Measurements from ENCODE around the gene FLT1. TPM values are rescaled to one million over a fixed set of nuclear protein-coding genes. Genes with fewer than 3 reads are reported as not detected.

FLT1 gene
- total and polyA plus RNA-seq, 9 donors = 5.8 to 31.4 (median 9.9) TPM

GRCh38 chr13:28346154-28346553 lies 148.8 kb downstream of the FLT1 start:
- no peak for DNase-seq
- intact Hi-C loops (cut with DNase I) = no loop called here
- TF ChIP-seq CTCF (IDR thresholded peaks at IDR 0.05) = no peak
- TF ChIP-seq EP300 (IDR thresholded peaks at IDR 0.05) = no peak
- TF ChIP-seq POLR2A (IDR thresholded peaks at IDR 0.05) = no peak
- no peaks in the 10 kb centered on the region for H3K27me3 ChIP-seq
- H3K4me1 ChIP-seq (ENCODE audit: insufficient read depth) = no peaks in the 10 kb centered on the region
- no peak overlapping the region for H3K4me3 ChIP-seq
- no peaks in the 10 kb centered on the region for H3K36me3 ChIP-seq
- no peaks in the 10 kb centered on the region for H3K9me3 ChIP-seq
- 91 to 95% (median 93%) methylated on average over 2 of the region's 2 CpGs for WGBS, 3 donors
- H3K27ac ChIP-seq = no peak overlapping the region

GRCh38 chr13:28344163-28344562 lies 150.8 kb downstream of the FLT1 start:
- 40 to 50% (median 46%) methylated on average over 3 of the region's 3 CpGs for WGBS, 3 donors
- H3K27me3 ChIP-seq = no peaks in the 10 kb centered on the region
- no peaks in the 10 kb centered on the region for H3K4me1 ChIP-seq (ENCODE audit: insufficient read depth)
- intact Hi-C loops (cut with DNase I) = no loop called here
- TF ChIP-seq CTCF (IDR thresholded peaks at IDR 0.05) (no peak), EP300 (IDR thresholded peaks at IDR 0.05) (no peak), POLR2A (IDR thresholded peaks at IDR 0.05) (no peak)
- no peaks in the 10 kb centered on the region for H3K9me3 ChIP-seq
- no peak overlapping the region for H3K27ac ChIP-seq
- no peaks in the 10 kb centered on the region for H3K36me3 ChIP-seq
- DNase-seq = no peak
- no peak overlapping the region for H3K4me3 ChIP-seq

GRCh38 chr13:28342251-28342650 lies 152.7 kb downstream of the FLT1 start:
- Histone ChIP-seq H3K4me1 (ENCODE audit: insufficient read depth) (peaks cover 7% of the 10 kb centered on the region), H3K9me3 (no peaks in the 10 kb centered on the region), H3K27ac (no peak overlapping the region), H3K27me3 (no peaks in the 10 kb centered on the region), H3K36me3 (no peaks in the 10 kb centered on the region), H3K4me3 (no peak overlapping the region)
- TF ChIP-seq POLR2A (IDR thresholded peaks at IDR 0.05) (no peak), EP300 (IDR thresholded peaks at IDR 0.05) (no peak), CTCF (IDR thresholded peaks at IDR 0.05) (no peak)
- no peak for DNase-seq
- intact Hi-C loops (cut with DNase I) = no loop called here
- 73 to 85% (median 76%) methylated on average over 2 of the region's 2 CpGs for WGBS, 3 donors

- H3K36me3 ChIP-seq = no peaks in the 10 kb centered on the region
- no peak overlapping the region for H3K27ac ChIP-seq
- TF ChIP-seq EP300 (IDR thresholded peaks at IDR 0.05) = no peak
- no peak for TF ChIP-seq POLR2A (IDR thresholded peaks at IDR 0.05)
- no peak for TF ChIP-seq CTCF (IDR thresholded peaks at IDR 0.05)
- no peak overlapping the region for H3K4me3 ChIP-seq
- no peak for DNase-seq
- no peaks in the 10 kb centered on the region for H3K27me3 ChIP-seq
- H3K9me3 ChIP-seq = no peaks in the 10 kb centered on the region
- 73 to 84% (median 74%) methylated on average over 2 of the region's 2 CpGs for WGBS, 3 donors
- peaks cover 7% of the 10 kb centered on the region for H3K4me1 ChIP-seq (ENCODE audit: insufficient read depth)
- intact Hi-C loops (cut with DNase I) = no loop called here
Measured at GRCh38 chr13:28340272-28340793, 154.6 kb downstream of the FLT1 start.
